ENCODE results near the gene PSMA4. TPM values are rescaled to one million over a fixed set of nuclear protein-coding genes. Genes with fewer than 3 reads are reported as not detected.

PSMA4 gene
- total and polyA plus RNA-seq, 2 of the 8 experiments (the other 6 are each of a cell fraction or from before 2014, with no cell fraction given), result 348 to 445 TPM

- H2BK120ac ChIP-seq (replicated peaks; ENCODE audit: low read depth, low read length), result no peak overlapping the region
- no peak for DNase-seq (ENCODE audit: low read depth in 1 of 2, low spot score in 2 of 2)
- H3K18ac ChIP-seq (ENCODE audit: extremely low read depth, low read length), result no peak overlapping the region
- H3K36me3 ChIP-seq (ENCODE audit: control insufficient read depth in 2 of 4, insufficient read depth in 4 of 4, low read length in 3 of 4), result no peaks in the 10 kb centered on the region; a peak in 1 of 8 replicates
- H3K27me3 ChIP-seq (replicated peaks in 1 of 4; ENCODE audit: control insufficient read depth in 3 of 4, extremely low read depth in 1 of 4, insufficient read depth in 3 of 4, low read length in 3 of 4), result no peaks in the 10 kb centered on the region
- 100% methylated on average over 1 of the region's 1 CpG; no CpG with 5 or more reads in 1 of the 2 experiments for WGBS, 2 experiments (ENCODE audit: extremely low coverage in 1 of 2, insufficient coverage in 1 of 2, insufficient read length in 1 of 2, insufficient replicate concordance in 2 of 2, low coverage in 1 of 2, low lambda C conversion rate in 2 of 2, missing lambda C conversion rate in 1 of 2)
- H3K9me3 ChIP-seq (ENCODE audit: insufficient read depth in 2 of 2, low read depth in 1 of 2, low read length in 1 of 2), result no peaks in the 10 kb centered on the region
- H3K14ac ChIP-seq (ENCODE audit: insufficient read length), result no peak overlapping the region
- POLR2A ChIA-PET (ENCODE audit: partially characterized antibody), result interaction anchor here (0.5 to 1.4 kb wide), 2 partner anchors 9 to 21 kb away, joined by 3 to 4 read pairs; partner anchors contain the start of gene CHRNA5
- H3K4ac ChIP-seq (replicated peaks; ENCODE audit: insufficient read length, low read depth, low read length), result no peak overlapping the region
- no peak overlapping the region for H4K8ac ChIP-seq (ENCODE audit: extremely low read depth, insufficient read depth, low read length)
- no peaks in the 10 kb centered on the region; the same call in 1 of the 2 replicates for H3K79me1 ChIP-seq (ENCODE audit: low read depth, low read length)
- no peak overlapping the region for H4K5ac ChIP-seq (ENCODE audit: insufficient read length, low read depth, low read length)
- no peak overlapping the region for H2AK5ac ChIP-seq (ENCODE audit: low read depth, low read length)
- CTCF ChIA-PET (ENCODE audit: partially characterized antibody), result interaction anchor here (1.2 to 1.5 kb wide), 3 partner anchors 9 to 135 kb away, joined by 3 to 4 read pairs (median 4); partner anchors contain the start of gene CHRNA5
- peaks cover 0 to 5% of the 10 kb centered on the region in 2 experiments for H4K20me1 ChIP-seq (replicated peaks in 1 of 2; ENCODE audit: control insufficient read depth in 1 of 2, insufficient read depth in 2 of 2, low read length in 2 of 2)
- H3K4me1 ChIP-seq (replicated peaks in 1 of 4; ENCODE audit: control insufficient read depth in 3 of 4, insufficient read depth in 4 of 4, low read length in 3 of 4), result peaks cover 0 to 3% (median 0%) of the 10 kb centered on the region in 4 experiments; a peak in 1 of 7 replicates
- H2BK20ac ChIP-seq (ENCODE audit: low read length), result no peak overlapping the region
- no peak overlapping the region for H2AFZ ChIP-seq (ENCODE audit: low read length)
- no peak overlapping the region for H3K4me2 ChIP-seq (ENCODE audit: insufficient read depth in 1 of 2, low read depth in 2 of 2, low read length in 2 of 2)
- H3K23ac ChIP-seq (ENCODE audit: insufficient read length), result no peak overlapping the region
- H2BK12ac ChIP-seq (ENCODE audit: low read depth, low read length), result no peak overlapping the region
- no peak overlapping the region for H3K56ac ChIP-seq (replicated peaks; ENCODE audit: insufficient read length, low read depth, low read length)
- H3K4me3 ChIP-seq (ENCODE audit: extremely low read depth in 1 of 4, insufficient read depth in 2 of 4, low read depth in 3 of 4, low read length in 4 of 4), result no peak overlapping the region
- H3K9ac ChIP-seq (replicated peaks in 1 of 4; ENCODE audit: extremely low read depth in 1 of 4, low read depth in 3 of 4, low read length in 3 of 4), result no peak overlapping the region
- H3K23me2 ChIP-seq (ENCODE audit: low read depth, low read length), result no peaks in the 10 kb centered on the region
- no peak overlapping the region for H2BK15ac ChIP-seq (ENCODE audit: low read length)
- no peak for FAIRE-seq
- peaks cover 0 to 51% of the 10 kb centered on the region in 2 experiments; a peak in 2 of 4 replicates for H3K79me2 ChIP-seq (ENCODE audit: control insufficient read depth in 1 of 2, insufficient read depth in 2 of 2, low read length in 2 of 2)
- no peak overlapping the region for H4K91ac ChIP-seq (replicated peaks; ENCODE audit: insufficient read length, low read length)
- no peak overlapping the region for H3K27ac ChIP-seq (ENCODE audit: low read depth, low read length)
- H2BK5ac ChIP-seq (ENCODE audit: low read depth, low read length), result no peak overlapping the region
- no peak for TF ChIP-seq GTF2F1 (IDR thresholded peaks at IDR 0.05; ENCODE audit: borderline replicate concordance, low read depth, low read length)
Observed at GRCh38 chr15:78574944-78575343, 34.7 kb downstream of the PSMA4 start.

Measured in H1 (cell line).